Spleen (tissue), 7 donors: ENCODE results near the gene SLC2A3.
"Not testable (repeated sequence)": the region's sequence is repeated elsewhere in the genome, so short reads cannot be mapped to it uniquely, and the experiment has no call there.

ENCODE experiments used
- POLR2A ChIP-seq, 3 donors: fragments of 450-650 bp; IDR thresholded peaks; one replicate each; pipeline ENCODE4 v1.5.1; 2017; ENCODE audit warnings: antibody characterized with exemption in 3 of 3, mild to moderate bottlenecking in 1 of 3
- TF ChIP-seq, protein P1 (sequence below), 11 experiments: fragments of 200-600 bp in 7 of 11; fragments of 450-650 bp in 4 of 11; sonication (generic) in 4 of 11; IDR thresholded peaks in 8 of 11; conservative IDR thresholded peaks in 3 of 11; 1 replicate in 7 of 11; 2 replicates in 4 of 11; pipeline versions ENCODE4 v1.4.0 to v1.8.0; 2016 to 2021; ENCODE audit warnings: antibody characterized with exemption in 11 of 11, inconsistent platforms in 4 of 11, mild to moderate bottlenecking in 1 of 11
- donor health status: DM: no; HTN: no; CAD: no; lungs with moderate emphysema.
- donor health status: DM: no; HTN: no; CAD: no.
- donor health status: DM: no; HTN: no; CAD: no.

DNA sequence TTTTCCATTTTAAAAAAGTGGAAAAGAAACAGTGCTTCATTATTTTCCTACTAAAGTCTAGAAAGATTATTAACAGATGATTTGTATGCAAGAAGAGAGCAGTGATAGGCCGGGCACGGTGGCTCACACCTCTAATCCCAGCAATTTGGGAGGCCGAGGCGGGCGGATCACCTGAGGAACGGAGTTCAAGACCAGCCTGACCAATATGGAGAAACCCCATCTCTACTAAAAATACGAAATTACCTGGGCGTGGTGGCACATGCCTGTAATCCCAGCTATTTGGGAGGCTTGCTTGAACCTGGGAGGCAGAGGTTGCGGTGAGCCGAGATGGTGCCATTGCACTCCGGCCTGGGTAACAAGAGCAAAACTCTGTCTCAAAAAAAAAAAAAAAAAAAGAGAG is 47.0 kb upstream of the SLC2A3 start:
- not testable (repeated sequence) for TF ChIP-seq POLR2A (IDR thresholded peaks at IDR 0.05)
- TF ChIP-seq, protein P1, sequence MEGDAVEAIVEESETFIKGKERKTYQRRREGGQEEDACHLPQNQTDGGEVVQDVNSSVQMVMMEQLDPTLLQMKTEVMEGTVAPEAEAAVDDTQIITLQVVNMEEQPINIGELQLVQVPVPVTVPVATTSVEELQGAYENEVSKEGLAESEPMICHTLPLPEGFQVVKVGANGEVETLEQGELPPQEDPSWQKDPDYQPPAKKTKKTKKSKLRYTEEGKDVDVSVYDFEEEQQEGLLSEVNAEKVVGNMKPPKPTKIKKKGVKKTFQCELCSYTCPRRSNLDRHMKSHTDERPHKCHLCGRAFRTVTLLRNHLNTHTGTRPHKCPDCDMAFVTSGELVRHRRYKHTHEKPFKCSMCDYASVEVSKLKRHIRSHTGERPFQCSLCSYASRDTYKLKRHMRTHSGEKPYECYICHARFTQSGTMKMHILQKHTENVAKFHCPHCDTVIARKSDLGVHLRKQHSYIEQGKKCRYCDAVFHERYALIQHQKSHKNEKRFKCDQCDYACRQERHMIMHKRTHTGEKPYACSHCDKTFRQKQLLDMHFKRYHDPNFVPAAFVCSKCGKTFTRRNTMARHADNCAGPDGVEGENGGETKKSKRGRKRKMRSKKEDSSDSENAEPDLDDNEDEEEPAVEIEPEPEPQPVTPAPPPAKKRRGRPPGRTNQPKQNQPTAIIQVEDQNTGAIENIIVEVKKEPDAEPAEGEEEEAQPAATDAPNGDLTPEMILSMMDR (IDR thresholded peaks at IDR 0.05 in 8 of 11, conservative IDR thresholded peaks at IDR 0.05 in 3 of 11) = not testable (repeated sequence)
